ENCODE data around the gene LENEP. TPM values are rescaled to one million over a fixed set of nuclear protein-coding genes. Genes with fewer than 3 reads are reported as not detected.
A peak's percentile ranks its signal among the peaks of the same experiment; 100 is the strongest.

LENEP gene
- not detected for polyA plus RNA-seq (2013, experiment 1 of 2)
- not detected for polyA plus RNA-seq (2013, experiment 2 of 2)

DNA sequence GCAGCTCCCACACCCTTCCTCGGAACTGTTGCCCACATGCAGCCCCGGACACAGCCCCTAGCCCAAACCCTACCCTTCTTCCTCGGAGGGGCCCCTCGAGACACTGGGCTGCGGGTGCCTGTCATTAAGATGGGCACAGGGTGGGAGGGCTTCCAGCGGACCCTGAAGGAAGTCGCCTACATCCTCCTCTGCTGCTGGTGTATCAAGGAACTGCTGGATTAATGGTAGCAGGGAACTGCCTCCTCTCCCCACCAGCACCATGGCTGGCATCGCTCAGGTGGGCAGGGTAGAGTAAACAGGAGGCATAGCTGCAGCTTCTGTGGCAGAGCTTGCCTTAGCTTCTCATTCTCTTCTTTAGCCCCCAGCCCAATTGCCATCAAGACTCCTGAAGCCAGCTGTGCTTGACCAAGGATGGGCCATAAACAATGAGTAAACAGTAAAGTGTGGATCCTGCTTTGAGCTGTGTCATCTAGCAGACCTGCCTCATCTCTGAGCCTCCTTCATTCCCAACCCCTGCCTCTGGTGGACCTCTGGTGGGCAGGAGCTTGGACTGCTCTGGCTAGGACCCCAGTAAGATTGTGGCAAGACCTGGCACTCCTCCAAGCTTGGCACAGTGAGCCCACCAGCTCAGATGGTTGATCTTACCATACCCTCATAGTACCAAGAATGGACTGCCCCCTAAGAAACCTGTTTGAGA lies at the start of gene LENEP:
Gene LENEP, plus strand, starts transcription at position 15 of the 697 bp plus-strand sequence. Its CDS starts 22 bp downstream, at position 37.
- Histone ChIP-seq H3K9ac (ENCODE audit: low read depth, low read length) (no peak within 1 kb of the TSS), H3K36me3 (ENCODE audit: insufficient read depth, low read length) (peaks cover 30% of the 10 kb centered on the region), H3K27ac (ENCODE audit: low read depth, low read length) (peak within 1 kb of the TSS; percentile 14; the same call in 1 of the 2 replicates)

GRCh38 chr1:154943649-154944400 lies 49.6 kb upstream of the LENEP start:
- Histone ChIP-seq H3K27ac (ENCODE audit: low read depth, low read length) (no peak overlapping the region), H3K9ac (ENCODE audit: low read depth, low read length) (no peak overlapping the region), H3K36me3 (ENCODE audit: insufficient read depth, low read length) (0 out of 2 replicates have a peak, but pooled peaks cover 2% of the 10 kb centered on the region), H3K27me3 (ENCODE audit: insufficient read depth, low read length) (no peaks in the 10 kb centered on the region), H3K9me3 (ENCODE audit: insufficient read depth, low read depth, low read length) (no peaks in the 10 kb centered on the region), H3K4me1 (ENCODE audit: insufficient read depth, low read length) (peaks cover 8% of the 10 kb centered on the region; the same call in 1 of the 2 replicates), H3K4me3 (ENCODE audit: low read length) (no peak overlapping the region)
- 43% methylated on average over 6 of the region's 6 CpGs for WGBS

More for the DNA sequence above, at the start of gene LENEP:
- 82% methylated on average over 8 of the region's 8 CpGs for WGBS
- Histone ChIP-seq H3K4me3 (ENCODE audit: low read length) (no peak within 1 kb of the TSS), H3K27me3 (ENCODE audit: insufficient read depth, low read length) (no peaks in the 10 kb centered on the region), H3K4me1 (ENCODE audit: insufficient read depth, low read length) (0 out of 2 replicates have a peak, but pooled peaks cover 3% of the 10 kb centered on the region), H3K9me3 (ENCODE audit: insufficient read depth, low read depth, low read length) (no peaks in the 10 kb centered on the region)

DNA sequence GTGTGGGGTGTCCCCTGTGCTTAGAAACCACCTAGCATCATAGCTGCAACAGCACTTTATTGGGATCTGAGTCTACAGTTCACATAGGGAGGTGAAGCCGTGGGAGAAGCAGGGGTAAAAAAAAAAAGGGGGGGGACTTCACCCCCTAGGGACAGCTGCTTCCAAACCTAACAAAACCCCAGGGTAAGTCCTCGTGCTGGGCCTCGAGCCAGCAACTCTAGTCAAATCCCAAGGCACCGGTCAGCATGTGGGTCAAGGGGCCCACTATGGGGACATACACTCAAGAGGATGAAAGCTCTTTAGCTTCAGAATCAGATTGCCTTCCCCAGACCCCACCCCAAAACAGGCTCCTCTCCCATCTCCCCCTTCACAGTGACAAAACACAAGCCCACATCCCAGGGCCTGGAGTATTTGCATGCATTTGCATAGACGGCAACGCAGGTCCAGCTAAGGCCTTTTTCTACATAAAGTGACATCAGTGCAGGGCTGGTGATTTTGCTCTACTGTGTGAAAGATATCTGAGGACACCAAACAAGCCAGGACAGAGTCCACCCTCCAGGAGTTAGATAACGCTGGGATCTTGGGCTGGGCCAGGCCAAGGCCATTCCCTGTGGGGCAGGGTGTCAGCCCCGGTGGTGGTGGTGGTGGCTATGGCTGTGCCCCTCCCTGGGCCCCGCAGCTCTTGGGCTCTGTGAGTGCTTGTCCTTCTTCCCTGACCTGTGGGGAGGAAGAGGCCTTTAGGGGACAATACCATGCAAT lies 48.8 kb upstream of the LENEP start:
- Histone ChIP-seq H3K4me3 (ENCODE audit: low read length) (no peak overlapping the region), H3K9me3 (ENCODE audit: insufficient read depth, low read depth, low read length) (no peaks in the 10 kb centered on the region), H3K9ac (ENCODE audit: low read depth, low read length) (no peak overlapping the region), H3K4me1 (ENCODE audit: insufficient read depth, low read length) (peaks cover 8% of the 10 kb centered on the region; the same call in 1 of the 2 replicates), H3K27ac (ENCODE audit: low read depth, low read length) (no peak overlapping the region), H3K36me3 (ENCODE audit: insufficient read depth, low read length) (0 out of 2 replicates have a peak, but pooled peaks cover 2% of the 10 kb centered on the region), H3K27me3 (ENCODE audit: insufficient read depth, low read length) (no peaks in the 10 kb centered on the region)
- 81% methylated on average over 9 of the region's 9 CpGs for WGBS

DNA sequence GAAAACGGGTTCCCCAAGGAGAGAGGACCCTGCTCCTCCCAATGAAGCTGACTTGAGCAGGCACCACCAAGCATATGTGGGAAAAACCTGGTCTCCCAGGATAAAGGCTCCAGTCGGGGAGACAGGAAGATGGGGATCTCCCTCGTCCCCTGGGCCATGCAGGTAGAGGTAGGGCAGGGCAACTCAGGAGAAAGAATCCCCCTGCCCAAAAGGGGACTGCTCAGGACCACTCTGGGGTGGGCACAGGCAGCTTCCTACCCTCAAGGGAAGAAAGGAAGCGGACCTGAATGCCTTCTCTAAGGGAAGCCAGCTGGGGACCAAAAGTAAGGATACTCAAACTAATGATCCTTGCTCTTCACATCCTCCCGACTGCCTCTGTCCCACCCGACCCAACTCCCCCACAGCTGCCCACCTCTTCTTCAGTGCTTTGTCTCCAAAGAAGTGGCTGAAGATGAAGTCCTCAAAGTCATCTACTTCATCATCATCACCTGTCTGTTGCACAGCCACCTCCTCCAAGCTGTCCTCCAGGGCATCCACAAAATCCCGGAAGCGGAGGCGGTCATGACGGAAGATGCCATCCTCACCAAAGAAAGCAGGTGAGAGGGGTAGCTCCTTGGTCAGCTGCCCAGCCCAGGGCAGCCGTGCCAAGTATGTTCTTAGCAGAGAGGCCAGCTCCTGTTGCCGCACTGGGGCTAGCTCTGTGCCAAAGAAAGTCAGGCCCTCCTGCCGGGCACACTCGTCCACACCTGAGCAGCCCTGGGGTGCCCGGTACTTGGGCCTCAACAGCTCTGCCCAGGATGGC lies 48.0 kb upstream of the LENEP start:
- H3K9ac ChIP-seq (ENCODE audit: low read depth, low read length): no peak overlapping the region
- no peaks in the 10 kb centered on the region for H3K27me3 ChIP-seq (ENCODE audit: insufficient read depth, low read length)
- 0 out of 2 replicates have a peak, but pooled peaks cover 2% of the 10 kb centered on the region for H3K36me3 ChIP-seq (ENCODE audit: insufficient read depth, low read length)
- peaks cover 4% of the 10 kb centered on the region; the same call in 1 of the 2 replicates for H3K4me1 ChIP-seq (ENCODE audit: insufficient read depth, low read length)
- no peak overlapping the region for H3K4me3 ChIP-seq (ENCODE audit: low read length)
- 85% methylated on average over 15 of the region's 15 CpGs for WGBS
- H3K9me3 ChIP-seq (ENCODE audit: insufficient read depth, low read depth, low read length): no peaks in the 10 kb centered on the region
- H3K27ac ChIP-seq (ENCODE audit: low read depth, low read length): no peak overlapping the region

DNA sequence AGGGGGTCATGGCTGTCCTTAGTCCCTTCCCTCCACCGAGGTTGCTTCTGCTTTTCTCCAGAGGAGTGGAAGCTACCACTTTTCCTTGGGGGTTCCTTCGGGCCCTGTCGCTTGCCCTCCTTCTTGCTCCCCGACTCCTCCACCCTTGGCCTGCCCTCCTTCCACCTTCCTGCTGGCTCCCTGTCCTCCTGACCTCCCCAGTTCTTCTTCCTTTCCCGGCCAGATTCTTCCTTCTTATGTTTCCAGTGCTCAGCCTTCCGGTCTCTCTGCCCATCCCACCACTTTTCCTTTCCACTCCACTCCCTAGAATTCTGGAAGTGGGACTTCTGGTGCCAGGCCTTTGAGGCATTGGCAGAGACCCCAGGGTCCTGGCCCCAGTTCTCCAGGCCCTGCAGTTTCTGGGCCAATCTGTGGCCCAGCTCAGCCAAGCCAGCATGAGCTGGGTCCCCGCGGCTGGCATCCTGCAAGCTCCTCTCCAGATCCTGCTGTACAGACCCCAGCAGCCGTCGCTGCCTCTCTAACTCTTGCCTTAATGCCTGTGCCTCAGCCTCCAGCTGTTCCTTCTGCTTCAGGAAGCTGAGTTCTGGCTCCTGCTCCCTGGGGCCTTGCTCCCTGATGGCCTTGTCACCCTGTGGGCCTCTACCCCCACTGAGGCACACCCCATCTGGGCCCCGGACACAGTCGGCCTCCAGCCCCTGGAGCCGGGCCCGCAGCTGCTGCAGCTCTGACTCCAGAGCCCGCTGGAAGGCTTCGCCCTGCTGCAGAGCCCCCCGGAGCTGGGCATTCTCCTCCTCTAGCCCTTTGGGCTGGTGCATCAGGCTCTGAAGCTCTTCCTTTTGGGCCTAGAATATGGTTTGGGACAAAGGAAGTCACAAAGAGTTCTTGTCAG lies 47.2 kb upstream of the LENEP start:
- Histone ChIP-seq H3K4me1 (ENCODE audit: insufficient read depth, low read length) (no peaks in the 10 kb centered on the region), H3K27me3 (ENCODE audit: insufficient read depth, low read length) (no peaks in the 10 kb centered on the region), H3K4me3 (ENCODE audit: low read length) (no peak overlapping the region), H3K9me3 (ENCODE audit: insufficient read depth, low read depth, low read length) (no peaks in the 10 kb centered on the region), H3K9ac (ENCODE audit: low read depth, low read length) (no peak overlapping the region), H3K36me3 (ENCODE audit: insufficient read depth, low read length) (peaks cover 7% of the 10 kb centered on the region), H3K27ac (ENCODE audit: low read depth, low read length) (no peak overlapping the region)
- 91% methylated on average over 17 of the region's 17 CpGs for WGBS

DNA sequence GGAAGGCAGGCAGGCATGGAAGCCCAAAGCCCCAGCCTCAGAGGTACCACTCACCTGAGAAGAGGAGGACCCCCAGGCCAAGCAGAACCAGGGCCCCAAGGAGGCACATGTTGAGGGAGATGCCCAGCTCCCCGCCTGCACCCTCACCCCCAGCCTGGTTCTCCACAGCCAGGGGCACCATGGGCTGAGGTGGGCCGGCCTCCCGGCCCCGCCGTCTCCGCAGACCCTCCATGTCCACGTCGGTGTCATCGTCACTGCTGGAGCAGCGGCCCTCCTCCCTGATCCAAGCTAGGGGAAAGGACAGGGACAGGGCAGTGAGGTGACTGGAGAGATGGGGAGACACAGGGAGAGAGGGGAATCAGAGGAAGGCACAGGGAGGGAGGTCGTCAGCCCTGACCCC lies 45.3 kb upstream of the LENEP start:
- H3K36me3 ChIP-seq (ENCODE audit: insufficient read depth, low read length): peaks cover 9% of the 10 kb centered on the region
- 90% methylated on average over 11 of the region's 11 CpGs for WGBS
- no peaks in the 10 kb centered on the region for H3K4me1 ChIP-seq (ENCODE audit: insufficient read depth, low read length)
- no peak overlapping the region for H3K27ac ChIP-seq (ENCODE audit: low read depth, low read length)
- no peaks in the 10 kb centered on the region for H3K27me3 ChIP-seq (ENCODE audit: insufficient read depth, low read length)
- no peaks in the 10 kb centered on the region for H3K9me3 ChIP-seq (ENCODE audit: insufficient read depth, low read depth, low read length)
- H3K4me3 ChIP-seq (ENCODE audit: low read length): no peak overlapping the region
- H3K9ac ChIP-seq (ENCODE audit: low read depth, low read length): no peak overlapping the region

- no peak overlapping the region; the same call in 1 of the 2 replicates for H3K9ac ChIP-seq (ENCODE audit: low read depth, low read length)
- 81% methylated on average over 15 of the region's 15 CpGs for WGBS
- peaks cover 18% of the 10 kb centered on the region for H3K4me1 ChIP-seq (ENCODE audit: insufficient read depth, low read length)
- no peak overlapping the region for H3K27ac ChIP-seq (ENCODE audit: low read depth, low read length)
- H3K9me3 ChIP-seq (ENCODE audit: insufficient read depth, low read depth, low read length): no peaks in the 10 kb centered on the region
- H3K36me3 ChIP-seq (ENCODE audit: insufficient read depth, low read length): peaks cover 6% of the 10 kb centered on the region
- H3K27me3 ChIP-seq (ENCODE audit: insufficient read depth, low read length): no peaks in the 10 kb centered on the region
- no peak overlapping the region for H3K4me3 ChIP-seq (ENCODE audit: low read length)
Measured at GRCh38 chr1:154951901-154952657, 41.3 kb upstream of the LENEP start.

- 89% methylated on average over 6 of the region's 6 CpGs for WGBS
- peaks cover 6% of the 10 kb centered on the region for H3K36me3 ChIP-seq (ENCODE audit: insufficient read depth, low read length)
- peaks cover 23% of the 10 kb centered on the region for H3K4me1 ChIP-seq (ENCODE audit: insufficient read depth, low read length)
- no peak overlapping the region for H3K27ac ChIP-seq (ENCODE audit: low read depth, low read length)
- no peak overlapping the region for H3K4me3 ChIP-seq (ENCODE audit: low read length)
- H3K9ac ChIP-seq (ENCODE audit: low read depth, low read length): no peak overlapping the region
- no peaks in the 10 kb centered on the region for H3K9me3 ChIP-seq (ENCODE audit: insufficient read depth, low read depth, low read length)
- no peaks in the 10 kb centered on the region for H3K27me3 ChIP-seq (ENCODE audit: insufficient read depth, low read length)
Measured at GRCh38 chr1:154952664-154953063, 40.7 kb upstream of the LENEP start.

DNA sequence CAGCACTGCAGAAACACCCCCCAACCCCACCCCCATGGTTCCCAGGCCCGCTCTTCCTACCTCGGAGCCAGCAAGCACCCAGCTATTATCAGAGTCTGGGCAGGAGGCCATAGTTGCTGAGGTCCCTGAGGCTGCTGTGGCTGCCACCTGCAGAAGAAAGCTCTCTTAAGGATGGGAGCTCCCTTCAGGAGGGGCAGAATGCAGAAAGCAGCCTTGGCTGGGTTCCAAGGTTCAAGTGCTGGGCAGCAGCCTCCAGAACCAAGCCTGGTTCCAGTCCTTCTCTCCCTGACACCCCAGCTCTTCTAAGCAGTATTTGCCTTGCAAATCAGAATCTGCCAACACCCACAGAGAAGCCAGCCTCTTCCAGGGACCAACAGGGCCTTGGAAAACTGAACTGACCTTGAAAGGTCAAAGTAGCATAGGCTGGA lies 39.8 kb upstream of the LENEP start:
- H3K9ac ChIP-seq (ENCODE audit: low read depth, low read length): no peak overlapping the region
- H3K9me3 ChIP-seq (ENCODE audit: insufficient read depth, low read depth, low read length): no peaks in the 10 kb centered on the region
- no peaks in the 10 kb centered on the region for H3K27me3 ChIP-seq (ENCODE audit: insufficient read depth, low read length)
- H3K36me3 ChIP-seq (ENCODE audit: insufficient read depth, low read length): peaks cover 13% of the 10 kb centered on the region
- H3K27ac ChIP-seq (ENCODE audit: low read depth, low read length): no peak overlapping the region
- no peak overlapping the region for H3K4me3 ChIP-seq (ENCODE audit: low read length)
- WGBS: 86% methylated on average over 2 of the region's 2 CpGs
- peaks cover 25% of the 10 kb centered on the region for H3K4me1 ChIP-seq (ENCODE audit: insufficient read depth, low read length)

Data from HUES64 (cell line).